Renal pelvis (tissue), 4 donors: ENCODE measurements around the gene CORO6. TPM values are rescaled to one million over a fixed set of nuclear protein-coding genes. Genes with fewer than 3 reads are reported as not detected.

Source experiments
- DNase-seq: peaks from one replicate; pipeline ENCODE4 v3.0.0-alpha.2; 2013
- polyA plus RNA-seq, 3 donors: library from polyadenylated mRNA; unstranded; fragments of 120-200 nt; gene quantifications; one replicate each; pipeline ENCODE4 v1.2.1, GENCODE V29; 2013; ENCODE audit not compliant: insufficient read length in 3 of 3

CORO6 gene
- polyA plus RNA-seq, 3 donors = 2.4 to 5.6 (median 3.8) TPM

GRCh38 chr17:29613856-29614255 is 8.9 kb downstream of the CORO6 start:
- no peak for DNase-seq

GRCh38 chr17:29613352-29613837 is 9.3 kb downstream of the CORO6 start:
- peak; percentile 91 for DNase-seq

GRCh38 chr17:29612404-29613280 is 10.1 kb downstream of the CORO6 start:
- DNase-seq = no peak

DNA sequence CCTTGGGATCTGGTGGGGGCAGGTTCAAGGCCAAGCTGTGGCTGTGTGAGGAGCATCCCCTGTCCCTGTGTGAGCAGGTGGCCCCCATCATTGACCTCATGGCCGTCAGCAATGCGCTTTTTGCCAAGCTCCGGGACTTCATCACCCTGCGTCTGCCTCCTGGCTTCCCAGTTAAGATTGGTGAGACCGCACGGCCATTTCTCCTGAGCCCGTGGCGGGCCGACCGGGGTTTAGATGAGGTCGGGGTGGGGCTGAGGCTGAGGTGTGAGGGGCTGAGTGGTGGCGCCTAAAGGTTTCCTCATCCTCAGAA is 10.7 kb downstream of the CORO6 start:
- no peak for DNase-seq

DNA sequence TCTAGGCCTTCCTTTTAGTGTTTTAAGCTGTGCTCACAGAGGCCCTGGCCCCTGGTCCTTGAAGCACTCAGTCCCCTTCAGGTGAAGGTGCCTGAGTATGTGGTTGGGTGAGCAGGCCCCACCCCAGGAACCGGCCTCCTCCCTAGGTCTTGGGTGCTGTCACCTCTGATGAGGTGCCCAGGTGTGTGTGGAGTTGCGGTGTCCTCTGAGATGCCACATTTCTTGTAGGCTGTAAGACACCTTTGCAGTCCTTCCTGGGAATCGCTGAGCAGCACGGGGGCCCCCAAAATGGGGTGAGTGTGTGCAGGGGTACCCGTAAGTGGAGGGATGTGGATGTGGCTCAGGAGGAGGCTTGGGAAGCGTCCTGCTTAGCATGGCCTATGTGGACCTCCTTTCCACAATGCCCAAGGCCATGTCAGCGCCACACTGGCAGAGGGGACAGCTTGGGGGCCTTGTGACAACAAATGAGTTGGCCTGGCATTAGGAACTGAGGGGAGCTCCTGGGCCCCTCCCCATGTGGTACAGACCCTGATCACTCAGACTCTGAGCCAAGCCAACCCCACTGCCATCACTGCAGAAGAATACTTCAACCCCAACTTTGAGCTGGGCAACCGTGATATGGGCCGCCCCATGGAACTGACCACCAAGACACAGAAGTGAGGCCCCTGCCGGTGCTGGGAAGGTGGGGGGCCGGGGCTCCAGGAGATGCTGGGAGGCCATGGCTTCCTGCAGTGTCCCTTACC is 11.2 kb downstream of the CORO6 start:
- no peak for DNase-seq

DNA sequence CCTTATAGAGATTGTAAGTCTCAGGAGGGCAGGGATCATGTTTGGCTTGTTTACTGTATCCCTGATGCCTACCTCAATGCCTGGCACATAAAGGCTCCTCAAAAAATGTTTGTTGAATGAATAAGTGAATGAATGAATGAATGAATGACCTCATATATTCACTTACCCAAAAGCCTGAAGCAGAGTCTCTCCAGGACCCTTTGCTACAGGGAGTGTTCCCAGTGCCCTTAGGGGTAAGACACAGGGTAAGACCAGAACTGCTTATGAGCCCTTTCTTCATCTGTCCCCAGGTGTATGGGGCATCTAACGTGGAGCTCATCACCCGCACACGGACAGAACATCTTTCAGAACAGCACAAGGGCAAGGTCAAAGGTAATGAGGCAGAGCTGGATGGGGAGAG is 12.3 kb downstream of the CORO6 start:
- no peak for DNase-seq

DNA sequence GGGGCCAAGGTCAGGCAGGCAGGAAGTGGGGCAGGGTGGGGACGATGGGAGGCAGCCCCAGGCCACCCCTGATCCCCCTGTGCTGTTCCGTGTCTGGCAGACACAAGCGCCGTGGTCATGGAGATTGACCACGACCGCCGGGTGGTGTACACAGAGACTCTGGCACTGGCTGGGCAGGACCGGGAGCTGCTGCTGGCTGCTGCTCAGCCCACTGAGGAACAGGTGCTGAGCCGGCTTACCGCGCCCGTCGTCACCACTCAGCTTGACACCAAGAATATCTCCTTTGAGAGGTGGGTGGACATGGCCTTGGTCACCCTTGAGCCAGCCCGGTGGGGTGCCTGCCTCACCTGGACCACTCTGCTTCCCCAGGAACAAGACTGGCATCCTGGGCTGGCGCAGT is 13.7 kb downstream of the CORO6 start:
- no peak for DNase-seq

GRCh38 chr17:29607557-29608195 is 15.0 kb downstream of the CORO6 start:
- DNase-seq = no peak

DNA sequence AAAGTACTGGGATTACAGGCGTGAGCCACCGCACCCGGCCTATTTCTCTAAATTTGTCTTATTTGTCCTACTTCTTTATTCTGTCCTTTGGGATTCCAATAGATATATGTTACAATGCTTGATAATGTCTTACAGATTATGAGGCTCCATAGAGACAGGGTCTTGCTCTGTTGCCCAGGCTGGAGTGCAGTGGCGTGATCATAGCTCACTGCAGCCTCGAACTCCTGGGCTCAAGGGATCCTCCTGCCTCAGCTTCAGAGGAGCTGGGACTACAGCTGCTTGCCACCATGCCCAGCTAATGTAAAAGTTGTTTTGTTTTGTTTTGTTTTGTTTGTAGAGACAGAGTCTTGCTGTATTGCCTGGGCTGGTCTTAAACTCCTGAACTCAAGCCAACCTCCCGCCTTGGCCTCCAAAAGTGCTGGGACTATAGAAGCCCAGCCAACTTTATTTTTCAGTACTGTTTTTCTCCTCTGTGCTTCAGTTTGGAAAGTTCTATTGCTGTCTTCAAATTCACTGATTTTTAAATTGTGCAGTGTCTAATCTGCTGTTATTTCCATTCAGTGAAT is 19.5 kb downstream of the CORO6 start:
- DNase-seq = no peak

DNA sequence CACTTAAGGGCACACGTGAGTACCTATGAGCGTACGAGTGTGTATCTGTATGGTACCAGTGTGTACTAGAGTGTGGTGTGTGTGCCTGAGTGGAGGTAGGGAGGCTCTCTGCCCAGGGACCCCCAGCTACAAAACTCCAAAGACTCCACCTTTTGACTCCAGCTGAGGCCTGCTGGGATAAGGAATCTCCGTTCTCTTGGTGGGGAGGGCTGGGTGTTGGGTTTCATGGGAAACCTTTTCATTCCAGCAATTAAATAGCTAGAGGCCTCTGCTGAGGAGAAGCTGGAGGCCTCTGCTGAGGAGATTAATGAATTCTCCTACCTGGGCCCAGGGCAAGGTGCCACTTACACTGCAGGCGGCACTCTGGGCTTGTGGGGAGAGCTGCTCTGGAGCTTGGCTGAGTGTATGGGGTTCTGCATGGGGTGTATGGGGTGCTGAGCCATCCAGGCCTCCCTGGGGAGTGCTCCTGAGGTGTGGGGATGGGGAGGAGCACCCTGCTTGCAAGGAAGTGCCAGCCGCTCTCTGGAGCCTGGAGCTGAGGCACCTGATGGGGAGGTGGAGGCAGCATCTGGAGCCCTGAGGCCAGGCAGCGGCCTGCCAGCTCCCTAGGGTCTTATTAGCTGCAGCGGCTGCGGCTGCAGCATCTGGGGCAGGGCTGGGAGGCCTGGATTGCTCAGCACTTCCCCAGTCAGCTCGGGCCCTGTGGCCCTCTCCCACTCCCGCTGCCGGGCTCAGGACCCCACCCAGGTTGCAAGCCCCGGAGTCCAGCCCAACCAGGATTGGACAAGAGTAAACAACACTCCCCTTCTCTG is 25.1 kb downstream of the CORO6 start:
- DNase-seq = no peak

GRCh38 chr17:29596811-29597210 is 25.9 kb downstream of the CORO6 start:
- no peak for DNase-seq

DNA sequence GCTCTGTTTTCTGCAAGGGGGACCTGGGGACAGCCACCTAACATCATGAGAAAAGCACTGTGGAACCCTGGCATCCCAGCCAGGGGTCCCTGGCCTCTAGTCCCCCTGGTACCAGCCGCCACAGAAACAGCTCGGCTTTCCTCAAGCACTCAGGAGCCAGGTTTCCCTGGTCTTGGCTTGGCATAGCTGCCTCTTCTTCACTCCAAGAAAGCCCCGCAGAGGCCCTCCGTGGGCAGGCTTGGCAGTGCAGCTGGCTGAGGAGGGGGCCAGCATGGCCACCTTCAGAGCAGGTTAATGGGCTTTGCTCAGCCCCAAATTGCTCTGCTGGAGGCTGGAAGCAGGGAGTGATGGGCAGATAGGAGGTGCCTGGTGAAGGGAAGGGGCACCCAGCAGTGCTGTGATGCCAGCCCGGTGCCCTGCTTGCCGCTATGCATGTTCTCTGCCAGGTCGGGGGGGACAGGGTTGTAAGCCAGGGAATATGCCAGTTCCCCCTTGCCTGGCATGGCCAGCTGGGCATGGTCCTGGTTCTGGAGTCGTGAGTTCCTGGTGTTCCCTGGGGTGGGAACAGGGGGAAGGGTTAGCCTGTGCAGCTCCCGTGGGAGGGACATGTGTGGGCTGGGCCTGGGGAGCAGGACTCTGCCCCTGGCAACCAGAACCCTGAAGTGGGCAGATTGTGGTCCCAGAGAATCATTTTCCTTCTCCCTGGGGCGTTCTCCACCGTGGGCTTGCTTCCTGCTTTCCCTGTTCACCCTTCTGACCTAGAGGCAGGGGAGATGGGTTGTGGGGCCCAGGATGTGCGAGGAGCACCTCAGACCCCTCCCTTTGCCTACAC is 26.6 kb downstream of the CORO6 start:
- no peak for DNase-seq

GRCh38 chr17:29595107-29595942 is 27.4 kb downstream of the CORO6 start:
- no peak for DNase-seq

DNA sequence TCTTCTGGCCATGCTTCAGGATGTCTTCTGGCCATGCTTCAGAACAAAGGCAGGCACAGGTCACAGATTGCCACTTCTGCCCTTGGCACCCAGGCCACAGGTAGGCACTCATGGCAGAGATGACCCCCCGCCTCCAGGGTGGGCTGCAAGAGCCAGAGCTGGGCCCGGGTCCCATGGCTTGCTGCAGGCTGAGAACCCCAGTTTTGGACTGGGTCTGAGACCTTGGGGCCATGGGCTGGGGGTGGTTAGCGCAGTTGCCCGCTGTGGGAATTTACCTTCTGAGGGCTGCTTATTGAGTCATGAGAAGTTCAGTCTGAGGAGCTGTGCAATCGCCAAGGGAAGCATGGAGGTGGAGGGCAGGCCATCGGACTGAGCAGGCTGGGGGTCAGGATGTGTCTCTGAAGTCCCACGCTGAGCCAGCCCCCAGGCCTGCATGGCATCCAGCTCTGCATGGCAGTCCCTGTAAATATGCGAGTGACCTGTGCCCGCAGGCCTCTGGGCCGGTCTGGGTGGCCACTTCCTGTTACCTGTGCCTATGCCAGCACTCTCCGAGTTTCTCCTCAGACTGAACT is 28.1 kb downstream of the CORO6 start:
- no peak for DNase-seq

DNA sequence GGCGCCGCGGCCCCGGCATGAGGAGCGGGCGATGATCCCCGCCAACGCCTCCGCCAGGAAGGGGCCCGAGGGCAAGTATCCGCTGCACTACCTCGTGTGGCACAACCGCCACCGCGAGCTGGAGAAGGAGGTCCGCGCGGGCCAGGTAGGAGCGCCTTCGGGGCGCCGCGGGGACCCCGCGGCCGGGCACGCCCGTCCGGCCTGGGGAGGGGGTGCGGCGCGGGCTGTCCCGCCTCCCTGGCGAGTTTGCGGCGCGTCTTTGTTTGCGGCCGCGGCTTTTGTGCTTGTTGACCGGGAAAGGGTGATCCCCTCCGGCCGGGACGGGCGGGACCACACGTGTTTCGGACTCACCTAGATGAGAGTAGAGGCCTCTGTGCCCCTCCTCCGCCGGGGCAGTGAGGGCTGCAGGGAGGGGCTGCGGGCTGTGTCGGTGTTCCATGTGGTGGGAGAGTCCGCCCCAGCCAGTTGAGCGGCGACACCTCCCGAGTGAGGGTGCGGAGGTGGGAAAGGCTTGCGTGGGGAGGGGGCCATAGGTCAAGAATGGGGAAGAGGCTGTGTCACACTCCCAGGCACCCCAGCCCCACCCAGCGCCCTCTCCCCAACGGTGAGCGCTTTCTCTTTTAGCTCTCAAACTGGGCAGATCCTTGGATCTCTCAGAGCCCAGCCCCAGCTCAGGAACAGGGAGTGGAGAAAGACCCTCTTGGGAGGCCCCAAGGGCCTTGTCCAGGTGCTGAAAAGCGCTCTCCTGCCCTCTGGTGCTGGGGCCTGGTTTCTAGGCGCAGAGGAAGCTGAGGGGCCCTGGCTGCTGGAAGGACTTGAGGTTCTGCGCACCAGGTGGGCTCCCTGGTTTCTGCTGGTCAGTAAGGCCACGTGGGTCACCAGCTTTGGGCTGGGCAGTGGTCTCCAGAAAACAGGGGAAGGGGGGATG is 28.9 kb downstream of the CORO6 start:
- no peak for DNase-seq

DNA sequence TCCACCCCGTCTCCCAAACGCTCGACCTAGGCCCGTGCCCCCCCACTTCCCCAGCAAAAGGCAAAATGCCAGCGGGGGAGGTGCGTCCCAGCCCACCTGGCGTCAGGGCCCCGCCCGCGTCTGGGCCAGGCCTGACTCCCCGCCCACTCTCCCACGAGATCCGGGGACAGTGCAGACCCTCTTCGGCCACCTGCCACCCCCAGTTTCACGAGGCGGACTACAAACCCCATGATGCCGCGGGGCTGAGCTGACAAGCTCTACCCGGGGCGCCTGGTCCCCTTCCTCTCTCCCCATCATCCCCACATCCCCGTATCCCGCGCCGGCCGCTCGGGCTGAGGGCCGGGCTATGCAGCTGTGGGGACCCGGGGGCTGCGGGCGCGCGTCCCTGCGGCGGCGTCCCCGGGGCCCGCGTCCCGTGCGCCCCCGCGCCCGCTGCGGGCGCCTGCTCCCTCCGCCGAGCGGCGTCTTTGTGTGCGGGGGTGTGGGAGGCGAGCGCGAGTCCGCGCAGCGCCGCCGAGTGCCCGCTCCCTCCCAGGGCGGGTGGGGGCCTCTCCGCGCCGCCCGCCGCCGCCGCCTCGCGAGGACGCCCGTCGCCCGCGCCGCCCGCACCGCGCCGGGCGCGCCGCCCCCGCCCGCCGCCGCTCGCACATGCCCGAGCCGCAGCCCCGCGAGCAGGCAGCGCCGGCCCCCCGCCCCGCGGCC is 29.7 kb downstream of the CORO6 start, which contains the start of gene ANKRD13B:
Gene ANKRD13B, plus strand, starts transcription at position 283 of the 702 bp plus-strand sequence. CDS start 490 bp downstream, outside the sequence.
- DNase-seq = no peak
